GM19099 (cell line): Measurements from ENCODE around the gene DIPK2B.

Source experiments
- POLR2A ChIP-seq: IDR thresholded peaks from 3 replicates; pipeline ENCODE4 v1.6.1; 2011; ENCODE audit warnings: low read depth; ENCODE audit not compliant: insufficient read length; ENCODE audit errors: extremely low read depth

Gene DIPK2B, protein sequence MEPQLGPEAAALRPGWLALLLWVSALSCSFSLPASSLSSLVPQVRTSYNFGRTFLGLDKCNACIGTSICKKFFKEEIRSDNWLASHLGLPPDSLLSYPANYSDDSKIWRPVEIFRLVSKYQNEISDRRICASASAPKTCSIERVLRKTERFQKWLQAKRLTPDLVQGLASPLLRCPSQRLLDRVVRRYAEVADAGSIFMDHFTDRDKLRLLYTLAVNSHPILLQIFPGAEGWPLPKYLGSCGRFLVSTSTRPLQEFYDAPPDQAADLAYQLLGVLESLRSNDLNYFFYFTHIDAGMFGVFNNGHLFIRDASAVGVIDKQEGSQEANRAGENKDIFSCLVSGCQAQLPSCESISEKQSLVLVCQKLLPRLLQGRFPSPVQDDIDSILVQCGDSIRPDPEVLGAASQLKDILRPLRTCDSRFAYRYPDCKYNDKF

DNA sequence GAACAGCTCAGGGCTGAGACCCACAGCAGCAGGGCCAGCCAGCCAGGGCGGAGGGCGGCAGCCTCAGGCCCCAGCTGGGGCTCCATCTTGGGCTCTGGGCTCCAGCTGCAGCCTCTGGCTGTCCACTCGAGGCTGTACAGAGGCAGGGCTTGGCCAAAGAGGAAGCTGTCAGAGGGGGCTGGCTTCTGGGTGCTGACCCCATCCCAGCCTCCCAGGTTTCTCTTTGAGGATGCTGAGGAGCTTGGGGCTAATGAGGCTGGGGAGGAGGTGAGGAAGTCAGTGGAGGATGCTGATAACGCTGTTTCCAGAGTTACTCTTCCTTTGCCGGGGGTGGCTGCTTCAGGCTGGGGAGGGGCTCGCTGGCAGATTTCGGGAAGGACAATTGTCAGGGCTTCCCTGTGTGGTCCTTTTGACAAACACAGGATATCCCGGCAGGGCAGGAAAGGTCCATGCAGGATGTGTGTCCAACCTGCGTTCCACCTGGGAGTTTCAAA is at the start of gene DIPK2B:
Gene DIPK2B, minus strand, starts transcription at position 136 of the 494 bp plus-strand sequence. Its CDS starts 50 bp downstream, at position 86.
- TF ChIP-seq POLR2A = no peak

DNA sequence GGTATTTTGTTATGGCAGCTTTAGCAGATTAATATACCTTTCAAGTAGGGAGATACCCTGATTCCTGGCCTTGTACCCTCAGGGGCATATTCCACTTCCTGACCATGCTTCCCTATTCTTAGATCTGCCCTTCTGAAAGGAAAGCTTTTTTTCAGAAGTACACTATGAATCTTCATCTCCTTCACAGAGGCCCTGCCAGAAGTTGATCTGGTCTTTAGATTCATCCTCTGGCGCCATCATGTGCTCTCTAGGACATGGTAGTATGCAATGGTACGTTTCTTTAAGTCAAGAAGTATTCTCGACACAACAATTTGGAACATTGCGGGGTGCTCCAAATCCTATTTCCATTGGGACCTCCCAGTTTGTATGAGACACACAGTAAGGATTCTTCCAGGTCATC is 39.6 kb upstream of the DIPK2B start:
- TF ChIP-seq POLR2A = no peak

- TF ChIP-seq POLR2A = no peak
Observed at GRCh38 chrX:45238489-45238888, 37.8 kb upstream of the DIPK2B start.

DNA sequence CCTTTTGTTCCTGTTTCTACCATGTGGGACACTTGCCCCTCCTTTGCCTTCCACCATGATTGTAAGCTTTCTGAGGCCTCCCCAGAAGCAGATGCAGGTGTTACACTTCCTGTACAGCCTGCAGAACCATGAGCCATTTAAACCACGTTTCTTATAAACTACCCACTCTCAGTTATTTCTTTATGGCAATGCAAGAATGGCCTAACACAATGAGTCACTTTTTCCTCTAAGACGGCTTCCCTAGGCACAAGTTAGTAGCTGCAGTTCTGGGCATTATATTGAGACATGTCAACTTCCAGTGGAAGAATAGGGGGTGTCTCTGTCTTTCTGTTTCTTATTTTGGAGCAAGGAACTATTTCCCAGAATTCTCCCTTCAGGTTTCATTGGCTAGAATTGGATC is 32.9 kb upstream of the DIPK2B start:
- no peak for TF ChIP-seq POLR2A

DNA sequence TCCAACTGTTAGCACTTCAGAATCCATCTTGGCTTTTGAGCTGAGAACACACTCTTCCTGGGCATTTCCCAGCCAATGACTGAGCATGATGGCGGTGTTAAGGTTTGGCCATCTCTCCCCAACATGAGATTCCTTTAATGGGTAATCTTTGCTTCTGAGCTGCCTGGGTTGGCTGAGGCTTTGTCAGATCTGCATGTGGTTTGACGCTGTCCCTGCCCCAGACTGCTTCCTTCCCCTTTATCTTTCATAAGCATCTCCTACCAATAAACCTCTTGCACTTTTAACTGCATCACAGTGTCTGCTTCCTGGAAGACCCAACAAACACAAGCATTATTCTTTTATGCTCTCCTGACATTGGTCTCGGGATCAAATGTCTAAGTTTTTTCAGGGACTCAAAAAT is 31.5 kb upstream of the DIPK2B start:
- no peak for TF ChIP-seq POLR2A

DNA sequence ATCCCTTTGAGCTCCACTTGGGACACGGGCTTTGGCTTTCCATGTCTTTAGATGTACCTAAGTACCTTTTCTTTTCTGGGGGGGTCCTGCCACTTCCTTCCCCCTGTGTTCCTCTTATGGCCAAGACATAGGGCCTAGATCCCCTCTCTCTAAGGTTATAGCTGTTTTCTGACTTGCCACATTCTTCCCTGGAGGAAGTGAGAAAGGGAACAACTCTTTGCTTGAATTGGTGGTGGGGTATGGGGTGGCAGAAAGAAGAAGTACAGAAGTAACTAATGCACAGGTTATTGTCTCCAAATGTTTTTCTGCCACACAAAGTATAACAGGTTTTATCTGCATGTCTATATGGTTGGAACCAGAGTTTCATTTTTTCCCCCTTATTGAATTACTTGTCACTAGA is 29.7 kb upstream of the DIPK2B start:
- TF ChIP-seq POLR2A = no peak

GRCh38 chrX:45229348-45229747 is 28.7 kb upstream of the DIPK2B start:
- TF ChIP-seq POLR2A = no peak

GRCh38 chrX:45228126-45228525 is 27.4 kb upstream of the DIPK2B start:
- no peak for TF ChIP-seq POLR2A

DNA sequence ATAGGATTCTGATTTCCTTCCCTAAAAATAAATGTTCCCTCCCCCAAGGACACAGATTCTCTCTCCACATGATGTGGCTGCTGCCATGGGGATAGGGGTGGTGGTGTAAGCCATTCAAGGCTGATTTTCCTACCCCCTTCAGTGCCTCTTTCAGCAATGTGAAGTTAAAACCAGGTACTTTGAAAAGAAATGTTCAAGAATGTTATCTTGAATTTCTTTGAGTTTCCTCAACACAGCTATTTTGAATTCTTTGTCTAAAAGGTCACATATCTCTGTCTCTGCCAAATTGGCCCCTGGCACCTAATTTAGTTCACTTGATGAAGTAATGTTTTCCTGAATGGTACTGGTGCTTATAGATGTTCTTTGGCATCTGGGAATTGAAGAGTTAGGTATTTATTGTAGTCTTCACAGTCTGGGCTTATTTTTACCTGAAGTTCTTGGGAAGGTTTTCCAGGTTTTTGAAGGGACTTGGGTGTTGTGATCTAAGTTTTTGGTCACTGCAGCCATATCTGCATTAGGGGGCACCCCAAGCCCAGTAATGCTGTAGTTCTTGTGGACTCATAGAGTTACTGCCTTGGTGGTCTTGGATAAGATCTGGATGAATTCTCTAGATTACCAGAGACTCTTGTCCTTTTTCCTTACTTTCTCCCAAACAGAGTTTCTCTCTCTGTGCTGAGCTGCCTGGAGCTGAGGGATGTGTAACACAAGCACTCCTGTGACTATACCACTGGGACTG is 7.6 kb upstream of the DIPK2B start:
- no peak for TF ChIP-seq POLR2A

GRCh38 chrX:45202171-45202570 is 1.5 kb upstream of the DIPK2B start:
- no peak for TF ChIP-seq POLR2A

- TF ChIP-seq POLR2A = no peak
Observed at GRCh38 chrX:45198706-45199105, 2.0 kb downstream of the DIPK2B start.

- TF ChIP-seq POLR2A = no peak
Observed at GRCh38 chrX:45198301-45198700, 2.4 kb downstream of the DIPK2B start.

GRCh38 chrX:45196701-45197100 is 4.0 kb downstream of the DIPK2B start:
- no peak for TF ChIP-seq POLR2A

GRCh38 chrX:45191820-45192409 is 8.8 kb downstream of the DIPK2B start:
- TF ChIP-seq POLR2A = no peak

- no peak for TF ChIP-seq POLR2A
Observed at GRCh38 chrX:45191383-45191782, 9.3 kb downstream of the DIPK2B start.

DNA sequence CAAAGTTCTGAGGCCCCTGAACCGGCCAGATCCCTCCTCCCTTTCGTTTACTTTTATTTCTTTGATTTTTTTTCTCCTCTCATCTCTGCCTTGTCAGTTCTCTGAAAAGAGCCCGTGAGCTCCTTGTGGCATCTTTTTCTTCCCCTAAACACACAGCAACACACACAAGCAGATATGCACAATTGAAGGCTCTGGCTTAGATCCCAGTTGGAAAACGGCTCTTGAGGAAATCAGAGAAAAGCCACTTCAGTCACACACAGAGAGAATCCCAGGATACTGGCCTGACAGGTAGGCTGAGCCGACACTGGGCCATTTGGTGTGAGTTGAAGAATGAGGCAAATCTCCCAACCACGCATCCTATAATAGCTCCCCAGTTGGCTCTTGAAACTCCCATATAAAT is 12.9 kb downstream of the DIPK2B start:
- no peak for TF ChIP-seq POLR2A

DNA sequence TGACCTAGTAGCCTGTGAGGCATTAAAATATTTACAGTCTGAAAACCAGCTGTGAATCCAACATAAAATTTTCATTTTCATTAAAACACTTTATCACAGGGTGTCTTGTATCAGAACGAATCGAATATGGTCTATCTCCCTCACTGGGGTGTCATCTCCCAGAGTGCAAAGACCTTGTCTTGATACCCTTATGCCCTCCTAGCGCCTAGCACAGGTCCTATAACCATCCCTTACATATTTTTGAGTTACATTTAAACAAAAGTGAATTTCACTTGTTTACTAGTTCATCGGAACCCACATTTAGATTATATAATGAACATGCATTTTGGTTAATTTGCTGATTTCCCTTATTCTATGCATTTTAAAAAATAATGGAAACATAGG is 14.0 kb downstream of the DIPK2B start:
- TF ChIP-seq POLR2A = no peak

DNA sequence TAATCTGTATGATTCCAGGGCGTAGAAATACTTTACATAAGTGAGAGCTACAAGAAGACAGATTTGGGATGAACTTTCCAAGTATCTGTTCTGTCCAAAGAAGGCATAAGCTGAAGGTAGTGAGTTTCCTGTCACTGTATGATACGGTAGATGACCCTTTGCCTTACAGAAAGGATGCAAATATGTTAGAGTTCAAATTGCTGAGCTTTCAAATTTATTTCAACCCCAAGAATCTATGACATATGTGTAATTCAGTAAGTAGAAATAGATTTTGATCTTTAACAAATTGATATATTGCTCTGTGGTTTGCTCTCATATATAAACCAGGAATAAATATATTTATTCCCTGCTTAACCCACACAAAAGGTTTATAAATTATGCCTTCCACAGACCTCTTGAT is 16.5 kb downstream of the DIPK2B start:
- TF ChIP-seq POLR2A = no peak
